ENCODE results near the gene TESMIN.

Gene TESMIN

GRCh38 chr11:68741463-68741862 is 9.9 kb downstream of the TESMIN start:
- Histone ChIP-seq H3K36me3 (ENCODE audit: control insufficient read depth in 2 of 2, insufficient read depth in 2 of 2, low read length in 2 of 2) (no peaks in the 10 kb centered on the region), H3K27me3 (ENCODE audit: control insufficient read depth in 1 of 2, insufficient read depth in 2 of 2, low read length in 2 of 2) (no peaks in the 10 kb centered on the region), H3K4me1 (ENCODE audit: control insufficient read depth, insufficient read depth, low read length) (no peaks in the 10 kb centered on the region), H3K4me3 (ENCODE audit: low read length in 2 of 2) (no peak overlapping the region), H3K9me3 (ENCODE audit: control insufficient read depth in 2 of 2, low read length in 2 of 2) (no peaks in the 10 kb centered on the region), H3K27ac (ENCODE audit: low read length) (no peak overlapping the region), H3K9ac (ENCODE audit: low read length in 2 of 2) (no peak overlapping the region)

GRCh38 chr11:68735646-68736045 is 15.7 kb downstream of the TESMIN start:
- Histone ChIP-seq H3K9ac (ENCODE audit: low read length in 2 of 2) (no peak overlapping the region), H3K9me3 (ENCODE audit: control insufficient read depth in 2 of 2, low read length in 2 of 2) (no peaks in the 10 kb centered on the region), H3K36me3 (ENCODE audit: control insufficient read depth in 2 of 2, insufficient read depth in 2 of 2, low read length in 2 of 2) (no peaks in the 10 kb centered on the region), H3K4me3 (ENCODE audit: low read length in 2 of 2) (no peak overlapping the region), H3K4me1 (ENCODE audit: control insufficient read depth, insufficient read depth, low read length) (no peaks in the 10 kb centered on the region), H3K27me3 (ENCODE audit: control insufficient read depth in 1 of 2, insufficient read depth in 2 of 2, low read length in 2 of 2) (peaks cover 0 to 5% of the 10 kb centered on the region in 2 donors), H3K27ac (ENCODE audit: low read length) (no peak overlapping the region)

GRCh38 chr11:68735125-68735524 is 16.2 kb downstream of the TESMIN start:
- H3K36me3 ChIP-seq (ENCODE audit: control insufficient read depth in 2 of 2, insufficient read depth in 2 of 2, low read length in 2 of 2): no peaks in the 10 kb centered on the region
- no peak overlapping the region for H3K27ac ChIP-seq (ENCODE audit: low read length)
- peaks cover 0 to 5% of the 10 kb centered on the region in 2 donors for H3K27me3 ChIP-seq (ENCODE audit: control insufficient read depth in 1 of 2, insufficient read depth in 2 of 2, low read length in 2 of 2)
- H3K4me1 ChIP-seq (ENCODE audit: control insufficient read depth, insufficient read depth, low read length): no peaks in the 10 kb centered on the region
- no peak overlapping the region for H3K4me3 ChIP-seq (ENCODE audit: low read length in 2 of 2)
- H3K9ac ChIP-seq (ENCODE audit: low read length in 2 of 2): no peak overlapping the region
- H3K9me3 ChIP-seq (ENCODE audit: control insufficient read depth in 2 of 2, low read length in 2 of 2): no peaks in the 10 kb centered on the region

DNA sequence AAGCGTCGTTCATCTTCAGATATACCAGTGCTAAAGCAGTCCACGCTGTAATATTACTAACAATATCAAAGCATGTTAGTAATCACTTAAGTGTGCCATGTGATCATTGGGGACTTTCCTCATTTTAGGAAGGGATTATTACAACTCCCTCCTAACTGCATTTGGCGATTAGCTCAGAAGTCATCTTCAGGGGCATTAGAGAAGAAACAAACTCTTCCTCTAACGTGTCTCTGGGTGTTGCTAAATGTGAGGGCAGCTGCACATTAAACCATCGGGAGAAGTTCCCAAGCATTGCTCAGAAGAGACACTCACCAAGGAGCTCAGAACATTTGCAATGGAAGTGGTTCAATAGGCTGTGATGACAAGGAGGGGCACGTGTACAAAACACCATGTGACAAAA is 17.2 kb downstream of the TESMIN start:
- H3K4me1 ChIP-seq (ENCODE audit: control insufficient read depth, insufficient read depth, low read length): no peaks in the 10 kb centered on the region
- peaks cover 0 to 5% of the 10 kb centered on the region in 2 donors for H3K27me3 ChIP-seq (ENCODE audit: control insufficient read depth in 1 of 2, insufficient read depth in 2 of 2, low read length in 2 of 2)
- H3K9me3 ChIP-seq (ENCODE audit: control insufficient read depth in 2 of 2, low read length in 2 of 2): no peaks in the 10 kb centered on the region
- no peaks in the 10 kb centered on the region for H3K36me3 ChIP-seq (ENCODE audit: control insufficient read depth in 2 of 2, insufficient read depth in 2 of 2, low read length in 2 of 2)
- H3K27ac ChIP-seq (ENCODE audit: low read length): no peak overlapping the region
- no peak overlapping the region for H3K9ac ChIP-seq (ENCODE audit: low read length in 2 of 2)
- H3K4me3 ChIP-seq (ENCODE audit: low read length in 2 of 2): no peak overlapping the region

- H3K9ac ChIP-seq (ENCODE audit: low read length in 2 of 2): no peak overlapping the region
- H3K4me3 ChIP-seq (ENCODE audit: low read length in 2 of 2): no peak overlapping the region
- no peaks in the 10 kb centered on the region for H3K36me3 ChIP-seq (ENCODE audit: control insufficient read depth in 2 of 2, insufficient read depth in 2 of 2, low read length in 2 of 2)
- no peaks in the 10 kb centered on the region for H3K9me3 ChIP-seq (ENCODE audit: control insufficient read depth in 2 of 2, low read length in 2 of 2)
- H3K27ac ChIP-seq (ENCODE audit: low read length): no peak overlapping the region
- H3K4me1 ChIP-seq (ENCODE audit: control insufficient read depth, insufficient read depth, low read length): no peaks in the 10 kb centered on the region
- H3K27me3 ChIP-seq (ENCODE audit: control insufficient read depth in 1 of 2, insufficient read depth in 2 of 2, low read length in 2 of 2): peaks cover 0 to 3% of the 10 kb centered on the region in 2 donors
Measured at GRCh38 chr11:68727783-68728182, 23.5 kb downstream of the TESMIN start.

DNA sequence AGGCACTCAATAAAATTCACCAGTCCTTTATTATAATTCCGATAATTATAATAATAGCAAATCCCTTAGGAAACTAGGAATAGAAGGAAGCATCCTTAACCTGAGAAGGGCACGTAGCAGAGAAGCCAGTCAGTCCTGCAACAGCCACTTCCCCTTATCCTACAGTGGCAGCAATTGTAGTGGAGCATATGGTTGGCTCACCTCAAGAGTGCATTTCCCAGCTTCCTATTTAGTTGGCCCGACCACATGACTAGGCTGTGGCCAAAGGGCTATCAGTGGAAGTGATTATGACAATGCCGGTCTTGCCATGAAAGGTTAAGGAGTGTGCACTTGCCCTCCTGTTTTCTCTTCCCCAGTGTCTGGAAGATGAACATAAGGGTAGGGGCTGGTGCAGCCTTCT is 27.0 kb downstream of the TESMIN start:
- Histone ChIP-seq H3K27me3 (ENCODE audit: control insufficient read depth in 1 of 2, insufficient read depth in 2 of 2, low read length in 2 of 2) (peaks cover 0 to 2% of the 10 kb centered on the region in 2 donors), H3K27ac (ENCODE audit: low read length) (no peak overlapping the region), H3K9me3 (ENCODE audit: control insufficient read depth in 2 of 2, low read length in 2 of 2) (peaks cover 0 to 6% of the 10 kb centered on the region in 2 donors), H3K4me1 (ENCODE audit: control insufficient read depth, insufficient read depth, low read length) (no peaks in the 10 kb centered on the region), H3K36me3 (ENCODE audit: control insufficient read depth in 2 of 2, insufficient read depth in 2 of 2, low read length in 2 of 2) (no peaks in the 10 kb centered on the region), H3K4me3 (ENCODE audit: low read length in 2 of 2) (no peak overlapping the region), H3K9ac (ENCODE audit: low read length in 2 of 2) (no peak overlapping the region)

GRCh38 chr11:68722143-68722542 is 29.2 kb downstream of the TESMIN start:
- Histone ChIP-seq H3K9me3 (ENCODE audit: control insufficient read depth in 2 of 2, low read length in 2 of 2) (peaks cover 0 to 6% of the 10 kb centered on the region in 2 donors), H3K27ac (ENCODE audit: low read length) (no peak overlapping the region), H3K4me1 (ENCODE audit: control insufficient read depth, insufficient read depth, low read length) (no peaks in the 10 kb centered on the region), H3K4me3 (ENCODE audit: low read length in 2 of 2) (no peak overlapping the region), H3K36me3 (ENCODE audit: control insufficient read depth in 2 of 2, insufficient read depth in 2 of 2, low read length in 2 of 2) (no peaks in the 10 kb centered on the region), H3K27me3 (ENCODE audit: control insufficient read depth in 1 of 2, insufficient read depth in 2 of 2, low read length in 2 of 2) (peaks cover 0 to 5% of the 10 kb centered on the region in 2 donors), H3K9ac (ENCODE audit: low read length in 2 of 2) (no peak overlapping the region)

DNA sequence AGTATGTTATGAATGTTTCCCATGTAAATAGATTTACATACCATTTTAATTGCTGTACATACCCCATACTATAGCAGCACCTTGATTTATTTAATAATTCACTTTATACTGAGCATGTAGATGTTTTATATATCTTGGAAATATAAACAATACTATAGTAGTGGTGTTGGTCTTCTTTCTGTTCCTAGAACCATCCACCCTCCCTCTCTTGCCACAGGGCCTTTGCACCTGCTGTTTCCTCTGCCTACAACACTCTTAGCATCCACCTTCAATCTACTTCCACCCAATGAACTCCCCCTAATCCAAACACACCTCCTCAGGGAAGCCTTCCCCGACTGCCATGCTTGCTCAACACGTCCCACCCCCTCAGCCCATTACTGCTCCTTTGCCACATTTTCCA is 30.2 kb downstream of the TESMIN start:
- Histone ChIP-seq H3K4me1 (ENCODE audit: control insufficient read depth, insufficient read depth, low read length) (no peaks in the 10 kb centered on the region), H3K4me3 (ENCODE audit: low read length in 2 of 2) (no peak overlapping the region), H3K27me3 (ENCODE audit: control insufficient read depth in 1 of 2, insufficient read depth in 2 of 2, low read length in 2 of 2) (peaks cover 0 to 7% of the 10 kb centered on the region in 2 donors), H3K9ac (ENCODE audit: low read length in 2 of 2) (no peak overlapping the region), H3K9me3 (ENCODE audit: control insufficient read depth in 2 of 2, low read length in 2 of 2) (peaks cover 0 to 6% of the 10 kb centered on the region in 2 donors), H3K36me3 (ENCODE audit: control insufficient read depth in 2 of 2, insufficient read depth in 2 of 2, low read length in 2 of 2) (no peaks in the 10 kb centered on the region), H3K27ac (ENCODE audit: low read length) (no peak overlapping the region)

GRCh38 chr11:68715456-68716122 is 35.7 kb downstream of the TESMIN start:
- Histone ChIP-seq H3K4me1 (ENCODE audit: control insufficient read depth, insufficient read depth, low read length) (peaks cover 2% of the 10 kb centered on the region), H3K27ac (ENCODE audit: low read length) (no peak overlapping the region), H3K4me3 (ENCODE audit: low read length in 2 of 2) (no peak overlapping the region), H3K36me3 (ENCODE audit: control insufficient read depth in 2 of 2, insufficient read depth in 2 of 2, low read length in 2 of 2) (no peaks in the 10 kb centered on the region), H3K27me3 (ENCODE audit: control insufficient read depth in 1 of 2, insufficient read depth in 2 of 2, low read length in 2 of 2) (peaks cover 0 to 15% of the 10 kb centered on the region in 2 donors), H3K9me3 (ENCODE audit: control insufficient read depth in 2 of 2, low read length in 2 of 2) (peaks cover 0 to 6% of the 10 kb centered on the region in 2 donors), H3K9ac (ENCODE audit: low read length in 2 of 2) (no peak overlapping the region)

- peaks cover 0 to 15% of the 10 kb centered on the region in 2 donors for H3K27me3 ChIP-seq (ENCODE audit: control insufficient read depth in 1 of 2, insufficient read depth in 2 of 2, low read length in 2 of 2)
- H3K4me3 ChIP-seq (ENCODE audit: low read length in 2 of 2): no peak overlapping the region
Measured at GRCh38 chr11:68714060-68714856, 37.1 kb downstream of the TESMIN start.

GRCh38 chr11:68711114-68711513 is 40.2 kb downstream of the TESMIN start:
- Histone ChIP-seq H3K4me1 (ENCODE audit: control insufficient read depth, insufficient read depth, low read length) (peaks cover 2% of the 10 kb centered on the region), H3K4me3 (ENCODE audit: low read length in 2 of 2) (no peak overlapping the region), H3K9me3 (ENCODE audit: control insufficient read depth in 2 of 2, low read length in 2 of 2) (no peaks in the 10 kb centered on the region), H3K27ac (ENCODE audit: low read length) (no peak overlapping the region), H3K27me3 (ENCODE audit: control insufficient read depth in 1 of 2, insufficient read depth in 2 of 2, low read length in 2 of 2) (peaks cover 0 to 13% of the 10 kb centered on the region in 2 donors), H3K36me3 (ENCODE audit: control insufficient read depth in 2 of 2, insufficient read depth in 2 of 2, low read length in 2 of 2) (no peaks in the 10 kb centered on the region), H3K9ac (ENCODE audit: low read length in 2 of 2) (no peak overlapping the region)

More at GRCh38 chr11:68714060-68714856, 37.1 kb downstream of the TESMIN start:
- Histone ChIP-seq H3K4me1 (ENCODE audit: control insufficient read depth, insufficient read depth, low read length) (peaks cover 2% of the 10 kb centered on the region), H3K9me3 (ENCODE audit: control insufficient read depth in 2 of 2, low read length in 2 of 2) (no peaks in the 10 kb centered on the region), H3K9ac (ENCODE audit: low read length in 2 of 2) (no peak overlapping the region), H3K36me3 (ENCODE audit: control insufficient read depth in 2 of 2, insufficient read depth in 2 of 2, low read length in 2 of 2) (no peaks in the 10 kb centered on the region), H3K27ac (ENCODE audit: low read length) (no peak overlapping the region)

Measured in stomach smooth muscle (tissue), 2 donors.